Spleen (tissue), 11 donors: ENCODE data around the gene TDG. TPM values are rescaled to one million over a fixed set of nuclear protein-coding genes. Genes with fewer than 3 reads are reported as not detected.

Source experiments
- DNase-seq: peaks from one replicate; pipeline ENCODE4 v3.0.0-alpha.2; 2020
- H3K27ac ChIP-seq, 8 donors: fragments of 200-600 bp; sonication (generic) in 7 of 8; 1 replicate in 4 of 8; 2 replicates in 4 of 8; pipeline versions ENCODE4 v1.5.0 to v1.8.0; 2016 to 2021; ENCODE audit warnings: inconsistent platforms in 4 of 8, mild to moderate bottlenecking in 4 of 8, moderate library complexity in 1 of 8
- H3K27me3 ChIP-seq, 7 donors: fragments of 200-600 bp; sonication (generic) in 6 of 7; replicated peaks in 1 of 7; 1 replicate in 4 of 7; 2 replicates in 3 of 7; pipeline versions ENCODE4 v1.5.0 to v1.8.0; 2016 to 2021; ENCODE audit warnings: inconsistent platforms in 3 of 7, mild to moderate bottlenecking in 1 of 7
- H3K36me3 ChIP-seq, 6 donors: fragments of 200-600 bp; sonication (generic) in 5 of 6; 1 replicate in 4 of 6; 2 replicates in 2 of 6; pipeline versions ENCODE4 v1.5.0 to v1.8.0; 2016 to 2021; ENCODE audit warnings: inconsistent platforms in 2 of 6
- H3K4me1 ChIP-seq, 6 donors: fragments of 200-600 bp; sonication (generic) in 5 of 6; 1 replicate in 3 of 6; 2 replicates in 3 of 6; pipeline versions ENCODE4 v1.5.0 to v1.8.0; 2016 to 2021; ENCODE audit warnings: inconsistent platforms in 3 of 6
- H3K4me3 ChIP-seq, 8 donors: fragments of 200-600 bp; sonication (generic) in 7 of 8; 1 replicate in 4 of 8; 2 replicates in 4 of 8; pipeline versions ENCODE4 v1.5.0 to v1.8.0; 2016 to 2021; ENCODE audit warnings: inconsistent platforms in 4 of 8, mild to moderate bottlenecking in 4 of 8, moderate library complexity in 2 of 8
- H3K9me3 ChIP-seq, 8 donors: fragments of 200-600 bp; sonication (generic) in 7 of 8; 1 replicate in 4 of 8; 2 replicates in 4 of 8; pipeline versions ENCODE4 v1.5.0 to v1.8.0; 2016 to 2021; ENCODE audit warnings: inconsistent platforms in 4 of 8
- POLR2A ChIP-seq, 3 donors: fragments of 450-650 bp; IDR thresholded peaks; one replicate each; pipeline ENCODE4 v1.5.1; 2017; ENCODE audit warnings: antibody characterized with exemption in 3 of 3, mild to moderate bottlenecking in 1 of 3
- POLR2AphosphoS5 ChIP-seq, 3 donors: sonication (generic); formaldehyde crosslinking; IDR thresholded peaks; one replicate each; pipeline ENCODE4 v1.5.1; 2017; ENCODE audit warnings: antibody characterized with exemption in 3 of 3
- WGBS, 5 donors: extraction: QIAGEN DNeasy Blood & Tissue Kit in 3 of 5; methylation state at CpG; one replicate each; pipeline versions ENCODE4 v1.1.5 to v1.1.7; 2013 to 2018; 5-methylcytosine and 5-hydroxymethylcytosine counted together
- intact Hi-C: fragments of 100-400 bp; cut with DNase I; formaldehyde crosslinking; loops from one replicate; pipeline ENCODE4 v1.15.0; 2023; ENCODE audit warnings: low total_unique reads
- polyA plus RNA-seq, 3 donors: library from polyadenylated mRNA; stranded (reverse); fragments of 200-250 nt; gene quantifications; one replicate each; pipeline ENCODE4 v1.2.1, GENCODE V29; 2013
- total RNA-seq, 7 donors: library from RNA; depleted of rRNA in 3 of 7; stranded (reverse); fragments of >200 nt in 3 of 7; fragmentation: NEBNext Ultra II Directional in 4 of 7; extraction: Animal tissue kit (Norgen Biotek cat#: 25700) in 4 of 7; gene quantifications; one replicate each; pipeline versions ENCODE4 v1.1.0 to v1.2.1, GENCODE V29; 2016 to 2021
- TF ChIP-seq, protein P1 (sequence below), 11 experiments: fragments of 200-600 bp in 7 of 11; fragments of 450-650 bp in 4 of 11; sonication (generic) in 4 of 11; IDR thresholded peaks in 8 of 11; conservative IDR thresholded peaks in 3 of 11; 1 replicate in 7 of 11; 2 replicates in 4 of 11; pipeline versions ENCODE4 v1.4.0 to v1.8.0; 2016 to 2021; ENCODE audit warnings: antibody characterized with exemption in 11 of 11, inconsistent platforms in 4 of 11, mild to moderate bottlenecking in 1 of 11
- donor health status: healthy with polysubstance abuse.
- donor health status: DM: no; HTN: no; CAD: no; lungs with moderate emphysema.
- donor health status: DM: no; HTN: no; CAD: no.
- donor health status: Bipolar disorder and iron deficiency.
- donor health status: healthy.
- donor health status: DM: no; HTN: no; CAD: no.
- donor health status: DM: yes; HTN: yes; CAD: no.

TDG gene
- total and polyA plus RNA-seq, 10 donors: 11.0 to 38.2 (median 23.4) TPM

DNA sequence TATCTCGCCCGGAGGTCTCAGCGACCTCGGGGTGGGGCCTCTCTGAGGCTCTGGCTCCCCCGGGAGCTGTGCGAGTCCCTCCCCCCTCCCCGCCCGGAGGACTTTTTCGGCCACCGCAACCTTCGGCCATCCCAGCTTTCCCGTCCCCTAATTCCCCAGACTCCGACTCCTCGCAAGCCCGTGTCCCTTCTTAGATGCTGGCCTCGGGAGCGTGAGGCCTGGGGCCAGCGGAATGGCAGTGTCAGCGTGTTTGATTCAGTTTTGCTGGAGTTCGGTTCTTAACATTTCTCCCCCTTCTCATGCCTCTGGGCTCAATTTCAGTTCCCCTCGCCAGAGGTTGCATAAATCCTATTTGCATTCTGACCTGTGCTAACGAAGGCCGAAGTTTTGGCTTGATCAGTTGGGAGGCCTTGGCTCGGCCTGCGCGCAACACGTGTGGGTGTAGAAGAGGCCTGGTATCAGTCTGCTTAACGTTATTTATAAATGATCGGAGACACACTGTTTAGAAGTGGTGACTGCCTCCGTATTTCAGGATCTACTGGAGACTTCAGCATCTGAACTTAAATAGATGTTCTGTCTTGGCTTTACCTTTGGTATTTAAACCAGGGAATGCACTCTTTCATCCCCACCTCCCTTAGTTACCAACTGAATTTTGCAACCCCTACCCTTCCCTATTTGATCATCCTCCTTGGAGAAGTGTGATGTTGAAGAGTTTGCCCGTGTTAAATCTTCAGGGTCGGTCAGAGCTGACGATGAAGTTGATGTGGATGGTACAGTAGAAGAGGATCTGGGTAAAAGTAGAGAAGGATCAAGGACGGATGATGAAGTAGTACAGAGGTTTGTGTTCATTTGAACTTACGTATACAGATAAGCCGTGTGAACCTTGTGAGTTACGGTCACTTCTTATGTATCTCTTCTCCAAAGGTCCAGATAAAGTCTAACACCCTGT, 34.6 kb upstream of the TDG start:
- WGBS, 5 donors: 1 to 3% (median 2%) methylated on average over 37 of the region's 37 CpGs
- Histone ChIP-seq H3K9me3 (no peaks in the 10 kb centered on the region), H3K4me1 (peaks cover 49 to 79% (median 62%) of the 10 kb centered on the region in 6 donors), H3K27ac (peak overlapping the region; percentile 80 to 98 (median 96)), H3K36me3 (peaks cover 0 to 42% (median 36%) of the 10 kb centered on the region in 6 donors), H3K27me3 (no peaks in the 10 kb centered on the region), H3K4me3 (peak overlapping the region; percentile 71 to 96 (median 88))
- intact Hi-C loops: no loop called here
- peak; percentile 87 for DNase-seq
- TF ChIP-seq POLR2A (IDR thresholded peaks at IDR 0.05) (no peak), POLR2AphosphoS5 (IDR thresholded peaks at IDR 0.05) (peak in 1 of 3 donors; percentile 54)
- TF ChIP-seq, protein P1, sequence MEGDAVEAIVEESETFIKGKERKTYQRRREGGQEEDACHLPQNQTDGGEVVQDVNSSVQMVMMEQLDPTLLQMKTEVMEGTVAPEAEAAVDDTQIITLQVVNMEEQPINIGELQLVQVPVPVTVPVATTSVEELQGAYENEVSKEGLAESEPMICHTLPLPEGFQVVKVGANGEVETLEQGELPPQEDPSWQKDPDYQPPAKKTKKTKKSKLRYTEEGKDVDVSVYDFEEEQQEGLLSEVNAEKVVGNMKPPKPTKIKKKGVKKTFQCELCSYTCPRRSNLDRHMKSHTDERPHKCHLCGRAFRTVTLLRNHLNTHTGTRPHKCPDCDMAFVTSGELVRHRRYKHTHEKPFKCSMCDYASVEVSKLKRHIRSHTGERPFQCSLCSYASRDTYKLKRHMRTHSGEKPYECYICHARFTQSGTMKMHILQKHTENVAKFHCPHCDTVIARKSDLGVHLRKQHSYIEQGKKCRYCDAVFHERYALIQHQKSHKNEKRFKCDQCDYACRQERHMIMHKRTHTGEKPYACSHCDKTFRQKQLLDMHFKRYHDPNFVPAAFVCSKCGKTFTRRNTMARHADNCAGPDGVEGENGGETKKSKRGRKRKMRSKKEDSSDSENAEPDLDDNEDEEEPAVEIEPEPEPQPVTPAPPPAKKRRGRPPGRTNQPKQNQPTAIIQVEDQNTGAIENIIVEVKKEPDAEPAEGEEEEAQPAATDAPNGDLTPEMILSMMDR (IDR thresholded peaks at IDR 0.05 in 8 of 11, conservative IDR thresholded peaks at IDR 0.05 in 3 of 11): no peak

DNA sequence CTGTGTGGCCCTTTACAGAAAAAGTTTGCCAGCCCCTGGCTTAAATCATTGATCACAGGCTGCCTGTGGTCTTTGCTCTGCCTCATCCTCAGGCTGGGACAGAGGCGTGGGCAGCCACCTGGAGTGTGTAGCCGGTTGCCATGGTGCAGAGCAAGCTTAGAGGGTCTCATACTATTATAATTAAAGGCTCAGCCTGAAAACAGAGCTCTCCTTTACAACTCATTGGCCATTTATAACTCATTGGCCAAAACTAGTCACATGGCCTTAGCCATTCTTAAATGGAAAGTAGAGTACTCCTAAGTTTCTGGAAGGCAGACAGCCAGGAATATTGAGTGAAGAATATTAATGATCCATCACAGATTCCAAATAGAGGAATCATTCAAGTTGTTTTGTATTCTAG, 32.4 kb upstream of the TDG start:
- peaks cover 0 to 64% (median 57%) of the 10 kb centered on the region in 6 donors for H3K36me3 ChIP-seq
- peak overlapping the region in 5 of 8 donors; percentile 3 to 96 (median 95) for H3K27ac ChIP-seq
- intact Hi-C loops: no loop called here
- TF ChIP-seq, protein P1 (IDR thresholded peaks at IDR 0.05 in 8 of 11, conservative IDR thresholded peaks at IDR 0.05 in 3 of 11): no peak
- TF ChIP-seq POLR2A (IDR thresholded peaks at IDR 0.05) (no peak), POLR2AphosphoS5 (IDR thresholded peaks at IDR 0.05) (no peak)
- H3K4me1 ChIP-seq: peaks cover 47 to 80% (median 68%) of the 10 kb centered on the region in 6 donors
- H3K27me3 ChIP-seq: no peaks in the 10 kb centered on the region
- no peak for DNase-seq
- WGBS, 5 donors: 84 to 92% (median 89%) methylated on average over 2 of the region's 2 CpGs
- no peaks in the 10 kb centered on the region for H3K9me3 ChIP-seq
- peak overlapping the region in 3 of 8 donors; percentile 74 to 96 (median 76) for H3K4me3 ChIP-seq

DNA sequence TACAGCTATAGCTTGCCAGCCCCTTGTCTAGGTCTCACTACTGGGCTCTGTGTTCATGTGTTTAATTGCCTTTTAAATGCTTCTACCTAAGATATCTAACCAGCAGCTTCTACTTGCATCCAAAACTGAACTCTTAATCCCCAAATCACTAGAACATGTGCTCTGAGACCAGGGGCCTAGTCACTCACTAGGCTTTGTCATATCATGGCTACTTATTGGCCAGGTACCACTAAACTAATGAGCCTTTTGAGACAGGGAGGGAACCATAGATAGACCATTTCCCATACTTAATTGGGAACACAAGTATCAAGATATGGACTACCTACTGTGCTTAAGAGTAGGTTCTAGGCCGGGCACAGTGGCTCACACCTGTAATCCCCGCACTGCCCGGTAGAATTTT, 29.0 kb upstream of the TDG start:
- Histone ChIP-seq H3K4me3 (no peak overlapping the region), H3K27me3 (no peaks in the 10 kb centered on the region), H3K36me3 (peaks cover 0 to 99% (median 91%) of the 10 kb centered on the region in 6 donors), H3K4me1 (peaks cover 38 to 58% (median 50%) of the 10 kb centered on the region in 6 donors), H3K27ac (no peak overlapping the region), H3K9me3 (no peaks in the 10 kb centered on the region)
- 92 to 98% (median 95%) methylated on average over 3 of the region's 3 CpGs for WGBS, 5 donors
- no peak for TF ChIP-seq POLR2AphosphoS5 (IDR thresholded peaks at IDR 0.05)
- TF ChIP-seq, protein P1 (IDR thresholded peaks at IDR 0.05 in 8 of 11, conservative IDR thresholded peaks at IDR 0.05 in 3 of 11): no peak
- no peak for TF ChIP-seq POLR2A (IDR thresholded peaks at IDR 0.05)
- no peak for DNase-seq
- intact Hi-C loops: no loop called here

DNA sequence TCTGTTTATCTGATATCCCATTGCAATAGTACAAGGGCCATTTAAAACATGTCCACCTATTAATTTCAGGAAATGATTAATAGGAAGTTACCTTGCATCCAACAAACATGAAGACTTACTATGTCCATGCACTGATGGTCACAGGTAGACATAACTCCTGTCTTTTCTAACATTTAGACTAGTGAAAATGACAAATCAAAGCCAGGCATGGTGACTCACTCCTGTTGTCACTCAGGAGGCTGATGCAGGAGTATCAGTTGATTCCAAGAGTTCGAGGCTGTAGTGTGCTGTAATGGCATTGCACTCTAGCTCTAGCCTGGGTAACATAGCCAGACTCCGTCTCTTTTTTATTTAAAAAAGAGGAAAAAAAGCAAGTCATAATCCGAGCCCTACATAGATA, 20.7 kb upstream of the TDG start:
- Histone ChIP-seq H3K4me1 (peaks cover 0 to 3% (median 0%) of the 10 kb centered on the region in 6 donors), H3K27ac (no peak overlapping the region), H3K27me3 (no peaks in the 10 kb centered on the region), H3K36me3 (peaks cover 6 to 100% (median 100%) of the 10 kb centered on the region in 6 donors), H3K9me3 (no peaks in the 10 kb centered on the region), H3K4me3 (no peak overlapping the region)
- WGBS, 5 donors: 71 to 96% (median 81%) methylated on average over 3 of the region's 3 CpGs
- TF ChIP-seq POLR2A (IDR thresholded peaks at IDR 0.05): no peak
- TF ChIP-seq POLR2AphosphoS5 (IDR thresholded peaks at IDR 0.05): no peak
- DNase-seq: no peak
- intact Hi-C loops: no loop called here
